GM19463 (cell line): ENCODE data around the gene LMAN2.
"Not testable (repeated sequence)": the region's sequence is repeated elsewhere in the genome, so short reads cannot be mapped to it uniquely, and the experiment has no call there.

Experiments used
- ATAC-seq: cut with Tn5 transposase; IDR thresholded peaks from one replicate; pipeline ENCODE4 v1.9.1; 2021; ENCODE audit warnings: mild to moderate bottlenecking, moderate library complexity; ENCODE audit not compliant: unreplicated experiment

LMAN2 gene

GRCh38 chr5:177378884-177379883, 27.7 kb upstream of the LMAN2 start:
- ATAC-seq, result peak; percentile 73

GRCh38 chr5:177377851-177378776, 26.6 kb upstream of the LMAN2 start:
- no peak for ATAC-seq

- ATAC-seq, result no peak
These were observed 24.6 kb upstream of the LMAN2 start for GRCh38 chr5:177376107-177376506.

- not testable (repeated sequence) for ATAC-seq
These were observed 24.0 kb upstream of the LMAN2 start for GRCh38 chr5:177375516-177375915.

GRCh38 chr5:177374211-177374610, 22.7 kb upstream of the LMAN2 start:
- no peak for ATAC-seq

DNA sequence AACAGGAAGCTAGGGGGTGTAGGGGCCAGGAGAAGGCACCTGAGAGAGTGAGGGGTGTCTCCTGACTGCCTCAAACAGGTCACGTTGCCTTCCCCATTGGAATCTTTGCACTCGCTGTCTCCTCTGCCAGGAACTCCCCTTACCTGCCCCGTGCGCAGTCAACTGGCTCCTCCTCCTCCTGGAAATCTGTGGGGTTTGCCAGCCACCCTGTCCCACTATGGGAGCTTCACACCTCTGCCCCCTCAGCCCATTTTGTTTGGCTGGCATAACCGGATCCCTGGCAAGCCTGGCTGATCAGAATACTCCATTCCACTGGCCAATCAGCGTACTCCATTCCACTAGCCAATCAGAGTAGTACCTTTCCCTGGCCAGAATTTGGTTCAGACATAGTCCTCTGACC, 22.3 kb upstream of the LMAN2 start:
- no peak for ATAC-seq

- no peak for ATAC-seq
These were observed 21.4 kb upstream of the LMAN2 start for GRCh38 chr5:177372910-177373309.

DNA sequence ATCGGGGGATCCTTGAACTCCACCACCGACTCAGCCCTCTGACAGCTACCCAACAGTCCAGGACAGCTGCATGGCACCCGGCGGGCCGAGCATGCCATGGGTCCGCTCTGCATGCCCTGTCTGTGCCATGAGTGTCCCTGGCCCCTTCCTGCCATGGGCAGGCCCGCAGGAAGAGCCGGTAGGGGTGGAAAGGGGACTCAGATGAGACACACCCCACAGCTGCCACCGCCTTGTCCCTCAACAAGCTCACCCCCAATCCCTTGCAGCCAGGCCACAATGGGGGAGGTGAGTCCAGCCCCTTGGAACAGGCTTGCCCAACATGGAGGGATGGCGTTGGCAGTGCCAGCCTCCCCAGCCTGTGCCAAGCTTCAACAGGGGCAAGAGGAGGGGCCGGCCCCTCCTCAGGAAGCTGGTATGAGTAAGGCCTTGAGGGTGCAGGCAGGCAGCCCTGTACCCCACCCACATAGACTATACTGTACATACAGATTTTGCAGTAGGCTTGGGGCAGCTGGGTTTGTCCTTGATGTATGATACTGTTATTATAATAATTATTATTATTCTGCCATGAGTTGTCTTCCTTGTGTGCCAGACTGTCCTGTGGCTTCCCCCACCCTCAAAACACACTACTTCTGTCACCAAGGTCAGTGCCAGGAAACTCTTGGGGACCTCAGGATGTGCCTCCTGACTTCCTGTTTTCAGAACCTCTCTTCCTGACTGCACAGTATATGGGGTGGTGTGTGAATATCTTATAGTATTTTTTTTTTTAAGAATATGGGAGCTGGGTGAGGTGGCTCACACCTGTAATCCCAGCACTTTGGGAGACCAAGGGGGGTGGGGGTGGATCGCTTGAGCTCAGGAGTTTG, 20.8 kb upstream of the LMAN2 start:
- no peak for ATAC-seq

DNA sequence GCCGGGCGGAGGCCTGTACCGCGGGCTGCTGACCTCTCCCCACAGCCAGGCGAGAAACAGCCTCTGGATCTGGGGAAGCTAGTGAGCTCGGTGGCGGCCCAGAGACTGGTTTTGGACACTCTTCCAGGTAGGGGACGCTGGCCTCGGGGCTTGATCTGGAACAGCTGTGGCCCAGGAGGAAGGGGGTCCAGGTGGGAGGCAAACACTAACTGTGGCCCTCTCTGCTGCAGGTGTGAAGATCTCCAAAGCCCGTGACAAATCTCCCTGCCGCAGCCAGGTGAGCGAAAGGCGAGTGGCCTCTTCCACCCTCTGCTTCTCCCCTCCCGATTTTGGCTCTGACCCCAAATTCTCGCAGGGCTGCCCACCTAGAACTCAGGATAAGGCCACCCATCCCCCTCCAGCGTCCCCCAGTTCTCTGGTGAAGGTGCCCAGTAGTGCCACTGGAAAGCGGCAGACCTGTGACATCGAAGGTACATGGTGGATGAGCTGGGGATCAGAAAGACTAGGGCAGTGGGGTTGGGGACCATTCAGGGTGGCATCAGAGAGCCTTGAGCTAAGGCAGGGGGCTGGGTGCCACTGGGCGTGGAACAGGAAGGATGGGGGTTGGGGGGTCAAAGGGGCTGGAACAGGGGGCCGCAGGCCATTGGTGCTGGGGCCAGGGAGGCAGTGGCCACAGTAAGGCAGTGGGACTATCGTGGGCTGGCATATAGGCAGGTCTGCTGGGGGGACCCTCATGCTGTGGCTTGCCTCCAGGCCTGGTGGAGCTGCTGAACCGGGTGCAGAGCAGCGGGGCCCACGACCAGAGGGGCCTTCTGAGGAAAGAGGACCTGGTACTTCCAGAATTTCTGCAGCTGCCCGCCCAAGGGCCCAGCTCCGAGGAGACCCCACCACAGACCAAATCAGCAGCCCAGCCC, 19.9 kb upstream of the LMAN2 start:
- ATAC-seq, result no peak

DNA sequence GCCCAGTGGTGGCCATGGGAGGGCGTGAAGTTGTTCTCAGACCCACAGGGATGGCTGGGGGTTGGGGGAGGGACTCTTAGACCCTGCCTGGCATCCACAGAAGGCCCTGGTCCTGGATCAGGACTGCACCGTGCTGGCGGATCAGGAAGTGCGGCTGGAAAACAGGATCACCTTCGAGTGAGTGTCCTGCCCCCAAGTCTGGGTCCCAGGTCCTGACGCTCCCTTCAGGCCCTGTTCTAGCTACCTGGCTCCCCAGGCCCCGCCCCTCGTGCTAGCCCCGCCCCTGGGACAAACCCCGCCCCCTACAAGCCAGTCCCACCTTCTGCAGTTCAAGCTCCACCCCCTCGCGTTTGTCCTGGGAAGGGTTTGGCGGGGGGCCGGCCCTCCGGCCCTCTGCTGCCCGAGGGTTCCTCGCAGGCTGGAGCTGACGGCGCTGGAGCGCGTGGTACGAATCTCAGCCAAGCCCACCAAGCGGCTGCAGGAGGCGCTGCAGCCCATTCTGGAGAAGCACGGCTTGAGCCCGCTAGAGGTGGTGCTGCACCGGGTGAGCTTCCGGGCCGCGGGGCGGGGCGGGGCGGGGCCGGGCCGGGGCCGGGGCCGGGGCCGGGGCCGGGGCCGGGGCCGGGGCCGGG, 19.1 kb upstream of the LMAN2 start:
- ATAC-seq, result peak; percentile 76

GRCh38 chr5:177369645-177370440, 18.4 kb upstream of the LMAN2 start:
- no peak for ATAC-seq

GRCh38 chr5:177368869-177369644, 17.6 kb upstream of the LMAN2 start:
- no peak for ATAC-seq

DNA sequence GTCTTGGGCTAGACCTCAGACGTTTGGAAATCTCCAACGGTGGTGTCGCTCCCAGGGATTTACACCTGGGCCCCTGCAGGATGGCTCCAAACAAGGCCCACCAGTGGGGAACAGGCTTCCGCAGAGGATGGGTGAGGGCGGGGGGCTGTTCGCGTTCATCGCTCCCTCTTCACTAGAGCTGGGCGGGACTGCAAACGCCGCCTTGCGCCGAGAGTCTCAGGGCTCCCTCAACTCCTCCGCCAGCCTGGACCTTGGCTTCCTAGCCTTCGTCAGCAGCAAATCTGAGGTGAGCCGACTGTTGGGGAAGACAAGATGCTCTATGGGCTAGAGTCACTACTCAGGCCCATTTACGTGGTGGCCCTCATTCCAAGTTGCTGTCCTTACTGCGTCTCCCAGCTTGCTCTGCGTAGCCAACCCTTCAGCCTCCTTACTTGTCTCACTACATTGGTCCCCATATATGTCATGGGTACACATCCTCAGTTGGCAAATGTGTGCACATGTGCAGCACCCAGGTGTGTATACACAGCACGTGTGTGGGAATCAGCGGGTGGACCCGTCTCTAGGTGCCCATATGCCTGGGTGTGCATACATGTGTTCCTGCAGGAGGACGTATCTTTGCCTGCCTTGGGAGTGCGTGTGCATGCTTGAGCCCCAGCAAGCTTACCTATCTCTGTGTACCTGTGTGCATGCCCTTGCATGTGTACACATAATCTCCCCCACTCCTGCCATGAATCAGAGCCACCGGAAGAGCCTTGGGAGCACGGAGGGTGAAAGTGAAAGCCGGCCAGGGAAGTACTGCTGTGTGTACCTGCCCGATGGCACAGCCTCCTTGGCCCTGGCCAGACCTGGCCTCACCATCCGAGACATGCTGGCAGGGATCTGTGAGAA, 16.8 kb upstream of the LMAN2 start:
- ATAC-seq, result no peak

DNA sequence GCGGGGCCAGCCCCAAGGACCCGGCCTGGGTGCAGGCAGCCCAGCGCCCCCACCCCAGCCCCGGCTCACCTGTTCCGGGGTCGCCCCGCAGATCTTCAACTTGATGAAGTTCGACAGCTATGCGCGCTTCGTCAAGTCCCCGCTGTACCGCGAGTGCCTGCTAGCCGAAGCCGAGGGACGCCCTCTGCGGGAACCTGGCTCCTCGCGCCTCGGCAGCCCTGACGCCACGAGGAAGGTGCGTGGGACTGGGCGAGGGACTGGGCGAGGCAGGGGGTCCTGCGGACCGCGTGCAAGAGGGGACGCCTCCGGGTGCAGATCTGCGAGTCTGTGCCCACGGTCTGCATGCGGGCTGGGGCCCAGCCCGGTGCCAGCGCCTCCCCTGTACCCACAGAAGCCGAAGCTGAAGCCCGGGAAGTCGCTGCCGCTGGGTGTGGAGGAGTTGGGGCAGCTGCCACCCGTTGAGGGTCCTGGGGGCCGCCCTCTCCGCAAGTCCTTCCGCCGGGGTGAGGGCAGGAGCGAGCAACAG, 15.9 kb upstream of the LMAN2 start:
- no peak for ATAC-seq

DNA sequence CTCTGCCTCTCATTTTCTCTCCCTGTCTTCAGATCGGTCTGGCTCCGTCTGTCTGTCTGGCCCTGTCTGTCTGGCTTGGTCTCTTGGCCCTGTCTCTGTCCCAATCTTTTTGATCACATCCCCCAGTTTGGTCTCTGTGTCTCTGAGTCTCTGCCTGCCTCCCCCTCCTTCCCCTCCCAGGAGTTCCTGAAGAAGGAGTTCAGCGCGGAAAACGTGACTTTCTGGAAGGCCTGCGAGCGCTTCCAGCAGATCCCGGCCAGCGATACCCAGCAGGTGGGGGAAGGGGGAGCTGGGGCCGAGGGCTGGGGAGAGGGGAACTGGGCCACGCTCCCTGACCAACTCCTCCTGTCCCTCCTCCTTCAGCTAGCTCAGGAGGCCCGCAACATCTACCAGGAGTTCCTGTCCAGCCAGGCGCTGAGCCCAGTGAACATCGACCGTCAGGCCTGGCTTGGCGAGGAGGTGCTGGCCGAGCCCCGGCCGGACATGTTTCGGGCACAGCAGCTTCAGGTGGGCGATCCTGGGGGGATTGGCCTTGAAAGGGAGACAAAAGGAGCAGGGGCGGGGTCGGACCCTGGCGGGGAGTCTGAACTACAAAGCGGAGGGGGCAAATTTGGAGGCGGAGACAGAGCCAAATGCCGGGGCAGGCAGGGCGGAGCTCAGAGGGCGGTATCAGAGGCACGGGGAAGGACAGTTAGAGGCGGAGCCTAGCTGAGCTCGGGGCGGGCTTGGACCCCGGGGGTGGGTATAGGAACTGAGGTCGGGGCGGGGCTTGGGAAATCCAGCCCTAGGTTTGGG, 15.3 kb upstream of the LMAN2 start:
- no peak for ATAC-seq
